Retinal pigment epithelial cell (primary cell): ENCODE results near the gene SLC12A7.

ENCODE experiments used
- DNase-seq: peaks from one replicate; pipeline ENCODE4 v3.0.0-alpha.2; 2010; ENCODE audit warnings: low read depth
- H3K4me3 ChIP-seq: 2 replicates; pipeline ENCODE4 v1.5.1; 2011; ENCODE audit warnings: mild to moderate bottlenecking, low read length, control low read depth, moderate library complexity
- CTCF ChIP-seq: conservative IDR thresholded peaks from 2 replicates; pipeline ENCODE4 v1.5.1; 2011; ENCODE audit warnings: low read depth, low read length, control low read depth, inconsistent platforms

The SLC12A7 gene

GRCh38 chr5:1008451-1009358 is 103.2 kb downstream of the SLC12A7 start, which contains the start of gene NKD2:
Gene NKD2 (plus strand): TSS chr5:1008802. CDS start chr5:1009058, 256 bp downstream.
- peak; percentile 46 for TF ChIP-seq CTCF
- H3K4me3 ChIP-seq: no peak within 1 kb of the TSS
- DNase-seq: no peak

GRCh38 chr5:1007681-1008450 is 104.0 kb downstream of the SLC12A7 start:
- no peak for DNase-seq
- H3K4me3 ChIP-seq: no peak overlapping the region
- TF ChIP-seq CTCF: no peak

DNA sequence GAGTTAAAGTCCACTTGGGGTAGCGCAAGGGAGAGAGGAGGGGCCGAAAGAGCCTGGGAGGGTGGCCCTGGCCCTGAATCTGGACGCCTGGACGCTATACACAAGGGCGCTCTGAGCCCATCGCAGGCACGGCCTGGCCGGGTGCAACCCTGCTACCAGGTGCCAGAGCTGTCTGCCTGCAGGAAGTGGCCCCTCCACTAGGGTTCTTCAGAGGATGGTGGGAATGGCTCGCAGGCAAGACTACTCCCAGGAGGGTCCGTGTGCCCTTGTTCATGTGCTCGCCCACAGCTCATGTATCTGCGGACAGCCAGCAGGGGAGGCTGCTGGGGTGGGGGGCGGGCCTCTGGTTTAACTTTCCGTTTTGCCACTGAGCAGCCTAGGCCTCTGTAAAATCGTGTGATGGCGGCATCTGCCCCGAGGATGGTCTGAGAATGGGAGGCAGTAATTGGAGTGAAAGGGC is 104.6 kb downstream of the SLC12A7 start:
- TF ChIP-seq CTCF: no peak
- no peak overlapping the region for H3K4me3 ChIP-seq
- no peak for DNase-seq

- no peak for TF ChIP-seq CTCF
- no peak overlapping the region for H3K4me3 ChIP-seq
- no peak for DNase-seq
Observed at GRCh38 chr5:1006656-1007071, 105.2 kb downstream of the SLC12A7 start.

DNA sequence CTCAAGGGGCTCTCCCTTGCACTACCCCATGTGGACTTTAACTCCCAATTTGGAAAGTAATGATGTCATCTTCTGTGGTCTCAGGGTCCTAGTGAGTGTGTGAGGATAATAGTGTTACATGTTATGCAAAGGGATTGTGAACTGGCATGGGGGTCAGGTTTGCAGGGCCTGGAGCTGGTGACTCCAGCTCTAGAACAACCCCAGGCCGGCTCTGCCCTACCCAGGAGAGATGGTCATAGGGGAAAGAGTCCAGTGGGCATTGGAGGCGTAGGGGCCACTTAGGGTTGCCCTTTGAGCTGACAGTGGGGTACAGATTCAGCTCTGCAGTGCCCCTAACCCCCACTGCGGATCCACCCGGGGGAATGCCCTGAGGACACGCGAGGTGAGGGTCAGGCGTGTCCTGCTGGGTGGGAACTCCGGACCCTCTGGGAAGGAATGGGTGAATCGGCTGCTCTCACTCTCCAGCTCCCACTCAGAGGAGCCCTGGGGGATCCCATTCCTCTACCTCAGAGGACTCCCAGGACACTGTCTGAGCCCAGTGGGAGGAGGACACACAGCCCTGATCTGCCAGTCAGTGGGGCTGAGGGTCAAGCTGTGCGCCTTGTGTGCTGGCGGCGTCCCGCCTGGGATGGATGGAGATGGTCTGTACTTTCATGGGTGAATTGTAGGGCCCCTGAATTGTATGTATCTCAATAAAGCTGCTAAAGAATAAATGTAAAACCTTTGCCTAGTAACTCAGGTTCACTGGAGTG is 105.8 kb downstream of the SLC12A7 start:
- H3K4me3 ChIP-seq: no peak overlapping the region
- no peak for TF ChIP-seq CTCF
- no peak for DNase-seq

- no peak overlapping the region for H3K4me3 ChIP-seq
- no peak for TF ChIP-seq CTCF
- DNase-seq: no peak
Observed at GRCh38 chr5:1005249-1005851, 106.5 kb downstream of the SLC12A7 start.
